Activated gamma-delta T cell (primary cell): Measurements from ENCODE around the gene RNU6-1.

Experiments used
- DNase-seq: peaks from one replicate; lab custom pipeline; 2025; lab: John Stamatoyannopoulos, UW

RNU6-1 gene

DNA sequence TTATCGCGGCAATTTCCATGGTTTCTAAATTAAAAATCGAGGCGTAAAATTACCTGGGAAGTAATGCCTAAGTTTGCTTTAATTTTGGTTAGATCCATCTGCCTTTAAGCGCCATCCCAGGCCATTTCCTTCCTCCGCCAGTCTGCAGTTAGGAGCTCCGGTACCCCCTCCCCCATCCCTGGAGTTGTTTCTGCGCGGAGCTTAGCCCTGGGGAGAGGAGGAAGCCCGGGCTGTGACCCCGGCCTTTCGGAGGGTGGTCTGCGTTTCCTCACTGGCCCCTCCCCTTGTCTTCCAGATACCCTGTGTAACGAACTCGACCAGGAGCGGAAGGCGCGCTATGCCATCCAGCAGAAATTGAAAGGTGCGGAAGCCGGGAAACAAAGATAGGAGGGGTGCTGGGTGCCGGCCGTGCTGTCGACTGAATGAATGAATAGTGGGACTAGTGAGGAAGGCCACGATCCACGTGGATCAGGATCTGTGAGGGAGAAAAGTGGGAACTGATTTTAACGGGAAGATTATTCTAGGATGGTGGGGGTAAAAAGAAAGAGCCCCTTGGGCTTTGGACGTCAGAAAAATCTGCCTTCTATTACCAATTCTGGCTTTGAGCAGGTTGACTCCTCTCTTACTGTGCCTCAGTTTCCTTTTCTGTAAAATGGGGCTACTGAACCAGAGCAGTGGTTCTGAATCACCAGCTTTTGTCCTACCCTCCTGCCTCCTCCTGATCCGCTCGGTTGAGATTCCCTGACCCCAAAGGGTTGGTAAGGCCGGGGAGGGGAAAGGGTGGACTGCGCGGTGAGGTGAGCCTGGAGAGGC is 6.7 kb downstream of the RNU6-1 start:
- no peak for DNase-seq

GRCh38 chr15:67832031-67832551 is 7.8 kb downstream of the RNU6-1 start:
- no peak for DNase-seq

DNA sequence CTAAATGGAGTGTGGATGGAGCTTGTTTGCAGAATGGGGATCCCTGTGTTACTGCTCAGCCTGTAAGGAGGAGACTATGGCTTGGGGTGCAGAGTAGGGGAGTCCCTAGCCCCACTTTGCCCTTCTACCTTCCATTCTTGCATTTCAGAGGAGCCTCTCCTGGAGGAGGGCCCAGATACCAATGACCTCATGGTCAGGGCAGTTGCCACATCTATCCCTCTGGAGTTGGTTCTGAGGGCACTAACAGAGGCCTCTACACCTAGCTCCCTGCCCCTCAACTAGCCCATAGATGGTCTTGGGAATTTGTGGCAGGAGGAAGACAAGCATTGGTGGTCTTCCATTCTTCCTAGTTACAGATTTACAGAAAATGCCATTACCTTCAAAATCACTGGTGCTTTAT is 8.5 kb downstream of the RNU6-1 start:
- no peak for DNase-seq

GRCh38 chr15:67829647-67830504 is 10.0 kb downstream of the RNU6-1 start:
- no peak for DNase-seq

- DNase-seq, result no peak
Measured at GRCh38 chr15:67828969-67829646, 10.7 kb downstream of the RNU6-1 start.

DNA sequence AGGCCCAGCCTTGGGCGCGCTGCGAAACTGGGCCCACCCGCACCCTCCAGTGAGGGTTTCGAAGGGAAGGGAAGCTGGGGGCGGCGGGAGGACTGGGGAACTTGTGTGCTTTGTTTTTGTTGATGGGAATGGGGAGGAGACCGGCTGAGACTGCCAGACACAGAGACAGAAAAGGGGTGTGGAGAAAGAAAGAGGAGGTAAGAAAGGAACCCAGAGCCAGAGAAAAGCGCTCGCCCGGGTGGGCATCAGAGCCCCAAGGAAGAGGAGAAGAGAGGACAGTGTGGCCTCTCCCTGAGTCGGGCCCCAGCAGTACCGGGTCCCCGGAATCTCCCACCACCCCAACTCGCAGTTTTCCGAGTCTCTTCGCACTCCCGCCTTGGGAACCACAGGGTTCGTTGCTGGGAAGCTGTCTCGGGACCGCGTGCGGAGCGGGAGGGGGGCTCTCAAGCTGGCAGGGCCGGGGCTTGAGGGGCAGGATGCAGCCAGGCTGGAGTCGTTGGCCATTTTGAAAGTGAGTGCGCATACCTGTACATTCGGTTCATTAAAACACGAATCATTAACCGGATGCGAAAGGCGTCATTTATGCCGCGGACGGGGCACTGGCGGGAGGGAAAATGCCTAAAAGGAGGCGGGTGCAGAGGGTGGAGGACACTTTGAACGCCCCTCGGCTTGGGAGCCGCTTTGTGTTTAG is 11.4 kb downstream of the RNU6-1 start:
- DNase-seq, result no peak

- DNase-seq, result no peak
Measured at GRCh38 chr15:67827562-67828277, 12.1 kb downstream of the RNU6-1 start.

DNA sequence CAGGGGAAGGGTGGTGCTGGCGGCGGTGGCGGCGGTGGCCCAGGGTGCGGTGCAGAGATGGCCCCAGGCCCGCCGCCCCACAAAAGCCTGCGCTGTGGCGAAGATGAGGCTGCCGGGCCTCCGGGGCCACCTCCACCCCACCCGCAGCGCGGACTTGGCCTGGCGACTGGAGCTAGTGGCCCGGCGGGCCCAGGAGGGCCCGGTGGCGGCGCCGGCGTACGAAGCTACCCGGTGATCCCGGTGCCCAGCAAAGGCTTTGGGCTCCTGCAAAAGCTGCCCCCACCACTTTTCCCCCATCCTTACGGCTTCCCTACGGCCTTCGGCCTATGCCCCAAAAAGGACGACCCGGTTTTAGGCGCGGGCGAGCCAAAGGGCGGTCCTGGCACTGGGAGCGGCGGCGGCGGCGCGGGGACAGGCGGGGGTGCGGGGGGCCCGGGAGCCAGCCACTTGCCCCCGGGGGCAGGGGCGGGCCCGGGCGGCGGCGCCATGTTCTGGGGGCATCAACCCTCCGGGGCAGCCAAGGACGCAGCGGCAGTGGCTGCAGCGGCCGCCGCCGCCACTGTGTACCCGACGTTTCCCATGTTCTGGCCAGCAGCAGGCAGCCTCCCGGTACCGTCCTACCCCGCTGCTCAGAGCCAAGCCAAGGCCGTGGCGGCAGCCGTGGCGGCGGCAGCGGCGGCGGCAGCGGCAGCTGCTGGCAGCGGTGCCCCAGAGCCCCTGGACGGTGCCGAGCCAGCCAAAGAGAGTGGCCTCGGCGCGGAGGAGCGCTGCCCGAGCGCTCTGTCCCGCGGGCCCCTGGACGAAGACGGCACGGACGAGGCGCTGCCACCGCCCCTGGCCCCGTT is 12.9 kb downstream of the RNU6-1 start:
- DNase-seq, result no peak

- no peak for DNase-seq
Measured at GRCh38 chr15:67825881-67826716, 13.7 kb downstream of the RNU6-1 start.

- no peak for DNase-seq
Measured at GRCh38 chr15:67824976-67825880, 14.6 kb downstream of the RNU6-1 start, which contains the start of gene SKOR1. Gene SKOR1 (plus strand): TSS chr15:67825509. CDS start chr15:67825603, 94 bp downstream.

DNA sequence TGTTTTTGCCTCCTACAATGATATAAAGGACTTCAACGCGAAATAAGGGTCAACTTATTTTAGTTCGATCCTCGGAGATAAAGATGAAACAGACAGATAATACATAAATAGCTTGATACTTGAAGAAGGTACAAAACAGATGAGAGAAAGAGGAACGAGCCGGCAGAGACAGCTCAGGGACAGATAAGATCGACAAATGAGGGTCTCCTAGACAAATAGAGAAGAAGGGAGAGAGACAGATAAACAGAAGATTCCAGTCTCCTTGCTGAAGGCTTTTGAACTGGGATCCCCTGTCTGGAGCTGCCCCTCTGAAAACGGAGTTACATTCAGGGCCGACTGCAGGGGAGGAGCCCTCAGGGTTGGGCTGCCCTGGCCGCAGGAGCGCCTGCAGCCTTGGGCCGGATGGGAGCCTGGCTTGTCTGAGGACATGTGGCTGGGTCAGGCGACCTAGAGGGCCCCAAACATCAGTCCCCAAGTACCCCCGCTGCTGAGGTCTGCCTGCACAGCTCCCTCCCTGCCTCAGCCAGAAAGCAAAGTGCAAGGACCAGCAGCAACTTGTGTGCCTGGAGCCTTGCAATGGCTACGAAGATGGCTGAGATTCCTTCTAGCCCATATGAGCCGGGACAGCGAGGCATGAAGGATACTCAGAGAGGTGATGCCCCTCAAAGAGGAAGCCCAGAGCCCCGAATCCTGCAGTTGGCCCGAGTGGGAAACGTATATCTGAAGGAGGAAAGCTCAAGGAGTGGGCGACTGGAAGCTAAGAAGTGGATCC is 15.5 kb downstream of the RNU6-1 start:
- DNase-seq, result no peak

GRCh38 chr15:67823314-67824196 is 16.3 kb downstream of the RNU6-1 start:
- no peak for DNase-seq

- DNase-seq, result no peak
Measured at GRCh38 chr15:67822537-67823313, 17.1 kb downstream of the RNU6-1 start.

DNA sequence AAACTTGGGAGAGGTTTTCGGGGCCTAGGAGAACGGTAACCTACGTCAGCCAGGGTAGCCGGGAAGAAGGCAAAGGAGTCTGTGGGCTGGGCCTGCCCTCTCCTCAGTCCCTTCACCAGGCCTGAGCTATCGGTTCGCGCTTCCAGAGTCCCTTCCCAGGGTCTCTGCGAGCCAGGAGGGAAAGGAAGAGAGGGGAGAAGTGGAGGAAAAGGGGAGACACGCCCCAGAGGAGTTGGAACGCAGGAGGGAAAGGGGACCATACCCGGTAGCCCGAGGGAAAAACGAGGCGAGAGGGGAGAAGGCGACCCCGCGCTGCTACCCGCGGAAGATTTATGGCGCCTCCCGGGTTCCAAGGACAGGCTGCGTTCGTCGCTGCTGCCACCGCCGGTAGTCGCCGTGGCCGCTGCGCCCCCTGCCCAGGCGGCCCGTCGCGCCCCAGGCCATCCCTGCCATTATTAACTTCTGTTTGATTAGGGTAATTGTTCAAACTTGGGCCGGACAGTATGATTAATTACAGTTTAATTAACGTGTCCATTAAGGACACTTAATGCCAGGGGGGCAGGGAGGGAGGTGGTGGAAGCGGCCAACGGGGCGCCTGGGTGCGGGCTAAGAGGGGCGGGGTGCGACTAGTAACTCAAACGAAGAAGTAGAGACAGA is 17.9 kb downstream of the RNU6-1 start:
- DNase-seq, result no peak
